Endodermal cell (in vitro differentiated cells): ENCODE results near the gene HOXA6. TPM values are rescaled to one million over a fixed set of nuclear protein-coding genes. Genes with fewer than 3 reads are reported as not detected.

ENCODE experiments used
- DNase-seq: peaks from one replicate; pipeline ENCODE4 v3.0.0-alpha.2; 2017
- H3K27ac ChIP-seq: 2 replicates; pipeline ENCODE4 v1.5.1; 2013; ENCODE audit warnings: mild to moderate bottlenecking, low read depth, low read length, moderate library complexity
- H3K27me3 ChIP-seq: 2 replicates; pipeline ENCODE4 v1.6.1; 2013; ENCODE audit warnings: mild to moderate bottlenecking, low read length, moderate library complexity; ENCODE audit not compliant: insufficient read depth, control insufficient read depth, poor library complexity, severe bottlenecking
- H3K36me3 ChIP-seq: 2 replicates; pipeline ENCODE4 v1.7.0; 2013; ENCODE audit warnings: mild to moderate bottlenecking, low read length, moderate library complexity; ENCODE audit not compliant: control insufficient read depth, insufficient read depth
- H3K4me1 ChIP-seq: one replicate; pipeline ENCODE4 v1.7.0; 2013; ENCODE audit warnings: low read length; ENCODE audit not compliant: control insufficient read depth, insufficient read depth
- H3K4me3 ChIP-seq: 2 replicates; pipeline ENCODE4 v1.5.1; 2013; ENCODE audit warnings: mild to moderate bottlenecking, low read length, moderate library complexity
- H3K9ac ChIP-seq: 2 replicates; pipeline ENCODE4 v1.6.1; 2013; ENCODE audit warnings: mild to moderate bottlenecking, low read length, moderate library complexity; ENCODE audit not compliant: poor library complexity, severe bottlenecking; ENCODE audit errors: extremely low read depth
- H3K9me3 ChIP-seq: 2 replicates; pipeline ENCODE4 v1.6.1; 2013; ENCODE audit warnings: mild to moderate bottlenecking, low read length, moderate library complexity; ENCODE audit not compliant: control insufficient read depth
- H3K27ac Mint-ChIP-seq: 2 replicates; pipeline ENCODE4 v1.8.0; 2020; ENCODE audit warnings: mixed read lengths
- H3K27me3 Mint-ChIP-seq: 2 replicates; pipeline ENCODE4 v1.8.0; 2021; ENCODE audit warnings: mild to moderate bottlenecking, mixed read lengths; ENCODE audit not compliant: insufficient read depth
- H3K36me3 Mint-ChIP-seq: 2 replicates; pipeline ENCODE4 v1.8.0; 2020; ENCODE audit warnings: low read depth, mixed read lengths
- H3K4me1 Mint-ChIP-seq: 2 replicates; pipeline ENCODE4 v1.8.0; 2020; ENCODE audit warnings: mixed read lengths
- H3K4me3 Mint-ChIP-seq: 2 replicates; pipeline ENCODE4 v1.8.0; 2020; ENCODE audit warnings: mild to moderate bottlenecking, moderate library complexity, mixed read lengths
- H3K9me3 Mint-ChIP-seq: 2 replicates; pipeline ENCODE4 v1.8.0; 2020; ENCODE audit warnings: mild to moderate bottlenecking, mixed read lengths
- CTCF ChIP-seq: fragments of 200-600 bp; sonication (generic); conservative IDR thresholded peaks from 2 replicates; pipeline ENCODE4 v1.5.0; 2021; ENCODE audit warnings: antibody characterized with exemption, mild to moderate bottlenecking
- WGBS, 2 experiments: methylation state at CpG; one replicate each; pipeline versions ENCODE4 v1.1.5 to v1.1.7; 2013; ENCODE audit warnings: missing lambda C conversion rate in 2 of 2, mixed read lengths in 1 of 2; ENCODE audit not compliant: insufficient coverage in 1 of 2, insufficient read length in 1 of 2; 5-methylcytosine and 5-hydroxymethylcytosine counted together
- total RNA-seq, 2 donors: library from RNA; stranded (reverse); fragmentation: NEBNext Ultra II Directional in 1 of 2; extraction: Animal tissue kit (Norgen Biotek cat#: 25700) in 1 of 2; gene quantifications; 2 replicates in 1 of 2; 3 replicates in 1 of 2; pipeline ENCODE4 v1.2.1, GENCODE V29; 2021

The HOXA6 gene
- total RNA-seq, 2 donors from 2014 or later, result not detected

DNA sequence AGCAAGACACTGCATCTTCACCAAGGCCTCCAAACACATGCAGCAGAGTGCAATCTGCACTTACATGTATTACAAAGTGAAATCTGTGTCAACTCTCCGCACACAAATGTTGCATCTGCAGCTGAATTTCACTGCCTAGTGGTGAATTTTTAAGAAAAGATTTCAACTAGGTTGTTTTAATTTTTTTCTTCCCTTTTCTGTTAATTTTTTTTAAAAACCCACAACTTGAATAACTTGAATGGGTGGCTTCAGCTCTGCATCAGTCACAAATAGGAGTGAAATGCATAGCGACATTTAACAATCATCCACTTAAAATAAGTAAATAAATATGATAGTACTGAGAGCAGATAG lies 46.4 kb upstream of the HOXA6 start:
- Mint-ChIP-seq H3K9me3 (no peaks in the 10 kb centered on the region), H3K27ac (no peak overlapping the region), H3K4me1 (peaks cover under 1% of the 10 kb centered on the region), H3K36me3 (no peaks in the 10 kb centered on the region), H3K27me3 (peaks cover 99% of the 10 kb centered on the region), H3K4me3 (no peak overlapping the region)
- no peak overlapping the region for H3K4me3 ChIP-seq
- H3K27ac ChIP-seq, result no peak overlapping the region
- WGBS, 2 experiments, result 13% methylated on average over 1 of the region's 2 CpGs; no CpG with 5 or more reads in 1 of the 2 experiments
- DNase-seq, result no peak
- no peaks in the 10 kb centered on the region for H3K4me1 ChIP-seq
- no peak overlapping the region for H3K9ac ChIP-seq
- no peak for TF ChIP-seq CTCF
- peaks cover 100% of the 10 kb centered on the region for H3K27me3 ChIP-seq
- H3K9me3 ChIP-seq, result no peaks in the 10 kb centered on the region
- H3K36me3 ChIP-seq, result no peaks in the 10 kb centered on the region

GRCh38 chr7:27193335-27194001 lies 45.9 kb upstream of the HOXA6 start:
- Histone ChIP-seq H3K9me3 (no peaks in the 10 kb centered on the region), H3K4me3 (no peak overlapping the region), H3K36me3 (no peaks in the 10 kb centered on the region), H3K4me1 (peaks cover 3% of the 10 kb centered on the region), H3K27me3 (peaks cover 100% of the 10 kb centered on the region), H3K9ac (no peak overlapping the region), H3K27ac (no peak overlapping the region)
- DNase-seq, result peak; percentile 64
- H3K9me3 Mint-ChIP-seq, result no peaks in the 10 kb centered on the region
- H3K4me1 Mint-ChIP-seq, result peaks cover 6% of the 10 kb centered on the region
- H3K36me3 Mint-ChIP-seq, result no peaks in the 10 kb centered on the region
- peaks cover 99% of the 10 kb centered on the region for H3K27me3 Mint-ChIP-seq
- H3K4me3 Mint-ChIP-seq, result no peak overlapping the region
- no peak overlapping the region for H3K27ac Mint-ChIP-seq
- no peak for TF ChIP-seq CTCF
- 10% methylated on average over 18 to 29 of the region's 29 CpGs for WGBS, 2 experiments

GRCh38 chr7:27192546-27193334 lies 45.2 kb upstream of the HOXA6 start:
- Mint-ChIP-seq H3K27me3 (peaks cover 99% of the 10 kb centered on the region), H3K9me3 (no peaks in the 10 kb centered on the region), H3K4me1 (peaks cover 10% of the 10 kb centered on the region), H3K27ac (no peak overlapping the region), H3K36me3 (no peaks in the 10 kb centered on the region), H3K4me3 (peak overlapping the region; percentile 45)
- Histone ChIP-seq H3K27me3 (peaks cover 100% of the 10 kb centered on the region), H3K4me3 (no peak overlapping the region), H3K4me1 (peaks cover 6% of the 10 kb centered on the region), H3K9ac (no peak overlapping the region), H3K9me3 (no peaks in the 10 kb centered on the region), H3K36me3 (no peaks in the 10 kb centered on the region), H3K27ac (no peak overlapping the region)
- DNase-seq, result peak; percentile 61
- WGBS, 2 experiments, result 4% methylated on average over 24 to 78 of the region's 78 CpGs
- TF ChIP-seq CTCF, result no peak
